CD1c-positive myeloid dendritic cell (primary cell): Measurements from ENCODE around the gene IGLL5.

Source experiments
- DNase-seq: peaks from one replicate; pipeline ENCODE4 v3.0.0-alpha.2; 2016; ENCODE audit errors: extremely low spot score

Gene IGLL5

DNA sequence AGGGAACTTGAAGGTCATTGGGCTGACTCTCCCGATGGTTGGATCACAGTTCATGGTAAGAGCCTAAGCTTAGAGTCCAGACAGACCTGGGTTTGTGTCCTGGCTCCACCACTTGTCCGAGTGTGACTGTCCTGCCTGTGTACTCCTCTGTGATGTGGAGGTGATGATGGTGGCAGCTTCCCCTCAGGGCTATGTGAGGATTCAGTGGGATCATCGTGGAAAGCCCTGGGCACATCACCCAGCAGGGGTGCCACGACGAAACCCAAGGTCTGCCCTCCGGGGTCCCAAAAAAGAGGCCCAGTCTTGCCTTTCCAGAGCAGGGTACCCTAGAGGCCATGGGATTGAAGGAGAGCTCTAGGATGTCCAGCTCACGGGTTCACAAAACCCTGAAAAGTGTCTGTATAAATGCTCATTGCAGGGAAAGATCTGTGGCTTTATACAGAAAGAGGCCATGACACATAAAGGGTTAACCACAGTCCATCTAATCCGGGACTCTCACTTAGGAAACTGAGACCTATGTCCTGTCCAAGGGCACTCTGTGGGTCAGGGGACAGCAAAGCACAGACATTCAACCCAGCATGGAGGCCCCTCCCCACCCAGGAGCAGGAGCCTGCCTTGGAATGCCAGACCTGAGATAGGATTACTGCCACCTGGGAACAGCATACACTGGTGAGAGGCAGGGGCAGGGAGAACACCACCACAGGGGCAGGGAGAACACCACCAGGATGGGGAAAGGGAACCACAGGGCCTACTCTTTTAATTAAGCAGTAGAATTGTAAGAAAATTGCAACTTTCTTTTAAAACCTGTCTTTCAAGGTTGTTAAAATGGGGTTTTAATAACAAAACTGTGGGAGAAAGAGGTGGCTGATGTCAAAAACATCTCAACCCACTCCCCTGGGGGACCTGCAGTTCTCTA is 51.3 kb downstream of the IGLL5 start:
- no peak for DNase-seq

DNA sequence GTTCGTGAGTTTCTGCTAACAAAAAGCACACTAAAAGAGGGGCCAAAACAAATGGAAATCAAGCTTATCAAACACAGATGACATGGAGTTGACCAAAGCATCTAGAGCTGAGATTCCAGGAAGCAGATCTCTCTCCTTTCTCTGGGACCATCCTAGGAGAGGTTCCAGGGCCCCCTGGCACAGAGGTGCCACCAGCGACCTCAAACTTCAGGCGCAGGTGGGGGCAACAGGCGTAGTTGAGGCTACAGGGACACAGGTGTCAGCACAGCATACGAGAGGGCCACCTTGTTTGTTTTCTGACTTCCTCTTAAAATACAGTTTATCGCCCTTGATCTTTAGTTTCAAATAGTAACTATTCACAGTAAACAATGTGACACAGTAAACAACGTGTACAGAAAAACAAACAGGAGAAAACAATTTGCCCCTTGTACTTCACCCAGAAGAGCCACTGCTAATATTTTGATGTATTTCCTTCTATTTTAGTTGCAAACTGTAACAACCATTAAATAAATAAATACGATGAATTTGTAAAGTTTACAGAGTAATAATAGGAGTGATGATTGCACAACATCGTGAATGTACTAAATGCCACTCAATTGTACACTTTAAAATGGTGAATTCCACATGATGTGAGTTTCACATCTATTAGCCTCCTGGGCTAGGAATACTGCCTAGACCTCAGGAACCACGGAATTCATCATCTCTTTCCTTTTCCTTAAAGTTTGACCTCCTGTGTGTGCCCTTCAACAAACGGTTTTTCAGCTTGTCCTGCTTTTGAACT is 52.2 kb downstream of the IGLL5 start:
- no peak for DNase-seq

GRCh38 chr22:22940961-22941605 is 53.5 kb downstream of the IGLL5 start:
- no peak for DNase-seq

GRCh38 chr22:22941831-22942510 is 54.4 kb downstream of the IGLL5 start:
- DNase-seq, result no peak

DNA sequence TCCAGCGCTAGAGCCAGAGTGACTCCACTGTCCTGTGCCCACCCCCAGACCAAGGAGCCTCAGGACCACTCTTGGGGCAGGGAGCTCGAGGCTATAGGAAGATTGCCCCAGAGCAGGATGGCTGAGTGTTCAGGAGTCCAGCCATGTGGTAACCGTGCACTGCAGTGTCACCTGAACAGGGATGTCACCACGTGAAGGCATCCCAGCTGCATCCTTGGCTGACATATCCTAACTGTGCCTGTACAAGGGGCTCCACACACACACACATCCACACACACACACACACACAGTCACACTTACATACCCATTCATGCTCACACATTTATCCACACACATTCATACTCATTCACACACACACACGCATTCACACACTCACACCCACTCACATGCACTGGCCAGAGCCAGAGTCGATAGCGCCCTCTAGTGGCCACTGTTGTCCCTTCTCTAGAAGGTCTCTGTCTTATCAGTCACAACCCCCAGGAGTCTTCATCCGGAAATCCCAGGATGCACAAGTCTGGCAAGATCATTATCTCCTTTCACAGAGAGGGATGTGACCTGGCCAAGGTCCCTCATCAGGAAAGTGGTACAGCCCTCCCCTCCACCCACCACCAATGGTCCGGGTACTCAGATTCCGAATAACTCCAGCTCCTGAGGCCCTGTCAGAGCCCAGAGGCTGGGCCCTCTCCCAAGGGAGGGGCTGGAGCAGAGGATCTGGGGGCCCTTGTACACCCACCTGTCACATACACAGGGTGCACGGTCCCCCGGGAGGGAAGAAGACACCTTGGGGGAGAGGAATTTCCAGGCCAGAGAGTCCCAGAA is 55.1 kb downstream of the IGLL5 start:
- peak; percentile 89 for DNase-seq

GRCh38 chr22:22943521-22944267 is 56.1 kb downstream of the IGLL5 start:
- DNase-seq, result no peak

DNA sequence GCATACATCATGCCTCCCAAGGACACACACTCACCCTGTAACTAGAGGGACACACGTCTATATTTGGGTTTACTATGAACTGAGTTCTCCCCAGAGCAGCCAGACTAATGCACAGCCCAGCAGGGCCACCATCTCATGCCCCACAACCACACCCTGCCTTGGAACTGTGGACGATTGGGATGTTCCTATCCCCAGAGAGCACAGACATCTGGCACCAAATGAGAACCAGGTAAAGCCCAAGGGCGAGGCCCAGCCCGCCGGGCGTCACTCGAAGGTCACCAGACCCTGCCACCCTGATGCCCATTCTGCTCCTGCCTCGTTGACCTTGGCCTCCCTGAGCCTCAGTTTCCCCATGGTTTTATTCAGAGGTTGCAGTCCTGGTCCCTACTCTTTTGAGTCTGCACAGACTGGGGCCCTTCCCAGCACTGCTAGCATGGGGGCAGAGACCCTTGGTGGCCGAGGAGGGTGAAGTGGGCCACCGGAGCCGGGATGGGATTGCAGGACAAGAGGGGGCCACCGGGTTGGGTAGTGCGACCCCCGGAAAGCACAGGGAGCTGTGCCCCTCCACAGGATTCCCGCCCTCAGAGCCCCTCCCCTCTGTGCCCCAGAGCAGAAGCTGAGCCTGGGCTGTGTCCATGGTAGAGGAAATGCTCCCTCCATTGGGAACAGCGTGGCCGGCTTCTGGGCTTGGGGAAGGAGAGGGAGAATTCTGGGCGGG is 56.8 kb downstream of the IGLL5 start:
- DNase-seq, result no peak

DNA sequence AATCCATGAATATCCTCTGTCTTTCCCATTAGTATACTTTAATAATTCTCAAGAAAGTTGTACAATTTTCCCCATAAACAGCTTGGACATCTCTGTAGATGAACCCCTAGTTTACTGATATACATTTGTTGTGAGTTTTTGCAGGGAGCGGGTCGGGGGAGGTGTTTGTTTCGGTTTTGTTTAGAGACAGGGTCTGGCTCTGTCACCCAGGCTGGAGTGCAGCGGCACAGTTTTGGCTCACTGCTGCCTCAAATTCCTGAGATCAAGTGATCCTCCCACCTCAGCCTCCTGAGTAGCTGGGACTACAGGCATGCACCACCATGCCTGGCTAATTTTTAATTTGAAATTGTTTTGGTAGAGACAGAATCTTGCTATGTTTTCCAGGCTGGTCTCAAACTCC is 57.6 kb downstream of the IGLL5 start:
- no peak for DNase-seq
